Spleen (tissue), 11 donors: ENCODE data around the gene CIDEB. TPM values are rescaled to one million over a fixed set of nuclear protein-coding genes. Genes with fewer than 3 reads are reported as not detected.

Experiments used
- DNase-seq: peaks from one replicate; pipeline ENCODE4 v3.0.0-alpha.2; 2020
- H3K27ac ChIP-seq, 8 donors: fragments of 200-600 bp; sonication (generic) in 7 of 8; 1 replicate in 4 of 8; 2 replicates in 4 of 8; pipeline versions ENCODE4 v1.5.0 to v1.8.0; 2016 to 2021; ENCODE audit warnings: inconsistent platforms in 4 of 8, mild to moderate bottlenecking in 4 of 8, moderate library complexity in 1 of 8
- H3K27me3 ChIP-seq, 7 donors: fragments of 200-600 bp; sonication (generic) in 6 of 7; replicated peaks in 1 of 7; 1 replicate in 4 of 7; 2 replicates in 3 of 7; pipeline versions ENCODE4 v1.5.0 to v1.8.0; 2016 to 2021; ENCODE audit warnings: inconsistent platforms in 3 of 7, mild to moderate bottlenecking in 1 of 7
- H3K36me3 ChIP-seq, 6 donors: fragments of 200-600 bp; sonication (generic) in 5 of 6; 1 replicate in 4 of 6; 2 replicates in 2 of 6; pipeline versions ENCODE4 v1.5.0 to v1.8.0; 2016 to 2021; ENCODE audit warnings: inconsistent platforms in 2 of 6
- H3K4me1 ChIP-seq, 6 donors: fragments of 200-600 bp; sonication (generic) in 5 of 6; 1 replicate in 3 of 6; 2 replicates in 3 of 6; pipeline versions ENCODE4 v1.5.0 to v1.8.0; 2016 to 2021; ENCODE audit warnings: inconsistent platforms in 3 of 6
- H3K4me3 ChIP-seq, 8 donors: fragments of 200-600 bp; sonication (generic) in 7 of 8; 1 replicate in 4 of 8; 2 replicates in 4 of 8; pipeline versions ENCODE4 v1.5.0 to v1.8.0; 2016 to 2021; ENCODE audit warnings: inconsistent platforms in 4 of 8, mild to moderate bottlenecking in 4 of 8, moderate library complexity in 2 of 8
- H3K9me3 ChIP-seq, 8 donors: fragments of 200-600 bp; sonication (generic) in 7 of 8; 1 replicate in 4 of 8; 2 replicates in 4 of 8; pipeline versions ENCODE4 v1.5.0 to v1.8.0; 2016 to 2021; ENCODE audit warnings: inconsistent platforms in 4 of 8
- CTCF ChIP-seq, 11 experiments: fragments of 200-600 bp in 7 of 11; fragments of 450-650 bp in 4 of 11; sonication (generic) in 4 of 11; IDR thresholded peaks in 8 of 11; conservative IDR thresholded peaks in 3 of 11; 1 replicate in 7 of 11; 2 replicates in 4 of 11; pipeline versions ENCODE4 v1.4.0 to v1.8.0; 2016 to 2021; ENCODE audit warnings: antibody characterized with exemption in 11 of 11, inconsistent platforms in 4 of 11, mild to moderate bottlenecking in 1 of 11
- POLR2A ChIP-seq, 3 donors: fragments of 450-650 bp; IDR thresholded peaks; one replicate each; pipeline ENCODE4 v1.5.1; 2017; ENCODE audit warnings: antibody characterized with exemption in 3 of 3, mild to moderate bottlenecking in 1 of 3
- POLR2AphosphoS5 ChIP-seq, 3 donors: sonication (generic); formaldehyde crosslinking; IDR thresholded peaks; one replicate each; pipeline ENCODE4 v1.5.1; 2017; ENCODE audit warnings: antibody characterized with exemption in 3 of 3
- WGBS, 5 donors: extraction: QIAGEN DNeasy Blood & Tissue Kit in 3 of 5; methylation state at CpG; one replicate each; pipeline versions ENCODE4 v1.1.5 to v1.1.7; 2013 to 2018; 5-methylcytosine and 5-hydroxymethylcytosine counted together
- intact Hi-C: fragments of 100-400 bp; cut with DNase I; formaldehyde crosslinking; loops from one replicate; pipeline ENCODE4 v1.15.0; 2023; ENCODE audit warnings: low total_unique reads
- polyA plus RNA-seq, 3 donors: library from polyadenylated mRNA; stranded (reverse); fragments of 200-250 nt; gene quantifications; one replicate each; pipeline ENCODE4 v1.2.1, GENCODE V29; 2013
- total RNA-seq, 7 donors: library from RNA; depleted of rRNA in 3 of 7; stranded (reverse); fragments of >200 nt in 3 of 7; fragmentation: NEBNext Ultra II Directional in 4 of 7; extraction: Animal tissue kit (Norgen Biotek cat#: 25700) in 4 of 7; gene quantifications; one replicate each; pipeline versions ENCODE4 v1.1.0 to v1.2.1, GENCODE V29; 2016 to 2021
- donor health status: healthy with polysubstance abuse.
- donor health status: DM: no; HTN: no; CAD: no; lungs with moderate emphysema.
- donor health status: DM: no; HTN: no; CAD: no.
- donor health status: Bipolar disorder and iron deficiency.
- donor health status: healthy.
- donor health status: DM: no; HTN: no; CAD: no.
- donor health status: DM: yes; HTN: yes; CAD: no.

CIDEB gene
- total and polyA plus RNA-seq, 10 donors: 31.0 to 145 (median 81.6) TPM

DNA sequence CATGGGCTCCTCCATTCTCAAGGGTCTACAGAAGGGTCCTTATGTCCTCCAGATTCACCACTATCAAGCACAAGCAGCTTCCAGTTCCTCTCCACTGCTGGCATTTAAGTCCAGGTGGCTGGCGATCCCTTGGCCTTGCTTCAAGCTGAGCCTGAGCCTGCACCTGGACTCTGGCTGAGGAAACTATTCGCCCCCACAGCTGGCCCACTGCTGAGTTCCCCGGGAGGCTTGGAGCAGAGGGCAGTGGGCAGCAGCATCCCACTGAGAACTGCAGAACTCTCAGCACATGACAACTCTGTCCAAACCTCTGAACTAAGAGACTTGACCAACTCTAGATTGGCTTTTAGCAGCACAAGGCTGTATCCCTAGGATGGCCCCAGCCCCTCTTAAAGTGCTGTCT lies 25.0 kb downstream of the CIDEB start:
- peak; percentile 59 for DNase-seq
- no peaks in the 10 kb centered on the region for H3K36me3 ChIP-seq
- TF ChIP-seq POLR2AphosphoS5 (IDR thresholded peaks at IDR 0.05) (no peak), POLR2A (IDR thresholded peaks at IDR 0.05) (no peak), CTCF (IDR thresholded peaks at IDR 0.05 in 8 of 11, conservative IDR thresholded peaks at IDR 0.05 in 3 of 11) (no peak)
- H3K27me3 ChIP-seq: no peaks in the 10 kb centered on the region
- WGBS, 5 donors: 80 to 89% (median 86%) methylated on average over 1 to 3 of the region's 3 CpGs
- H3K4me1 ChIP-seq: peaks cover 7 to 58% (median 42%) of the 10 kb centered on the region in 6 donors
- intact Hi-C loops: no loop called here
- H3K27ac ChIP-seq: peak overlapping the region in 2 of 8 donors; percentile 64 to 68
- no peaks in the 10 kb centered on the region for H3K9me3 ChIP-seq
- no peak overlapping the region for H3K4me3 ChIP-seq

- no peaks in the 10 kb centered on the region for H3K36me3 ChIP-seq
- TF ChIP-seq CTCF (IDR thresholded peaks at IDR 0.05 in 8 of 11, conservative IDR thresholded peaks at IDR 0.05 in 3 of 11) (no peak), POLR2AphosphoS5 (IDR thresholded peaks at IDR 0.05) (no peak), POLR2A (IDR thresholded peaks at IDR 0.05) (no peak)
- no peak for DNase-seq
- peaks cover 14 to 69% (median 53%) of the 10 kb centered on the region in 6 donors for H3K4me1 ChIP-seq
- peak overlapping the region in 5 of 8 donors; percentile 27 to 68 (median 54) for H3K27ac ChIP-seq
- 78 to 95% (median 87%) methylated on average over 7 of the region's 7 CpGs for WGBS, 5 donors
- H3K4me3 ChIP-seq: no peak overlapping the region
- H3K27me3 ChIP-seq: no peaks in the 10 kb centered on the region
- intact Hi-C loops: no loop called here
- H3K9me3 ChIP-seq: no peaks in the 10 kb centered on the region
Measured at GRCh38 chr14:24281636-24282035, 26.1 kb downstream of the CIDEB start.

DNA sequence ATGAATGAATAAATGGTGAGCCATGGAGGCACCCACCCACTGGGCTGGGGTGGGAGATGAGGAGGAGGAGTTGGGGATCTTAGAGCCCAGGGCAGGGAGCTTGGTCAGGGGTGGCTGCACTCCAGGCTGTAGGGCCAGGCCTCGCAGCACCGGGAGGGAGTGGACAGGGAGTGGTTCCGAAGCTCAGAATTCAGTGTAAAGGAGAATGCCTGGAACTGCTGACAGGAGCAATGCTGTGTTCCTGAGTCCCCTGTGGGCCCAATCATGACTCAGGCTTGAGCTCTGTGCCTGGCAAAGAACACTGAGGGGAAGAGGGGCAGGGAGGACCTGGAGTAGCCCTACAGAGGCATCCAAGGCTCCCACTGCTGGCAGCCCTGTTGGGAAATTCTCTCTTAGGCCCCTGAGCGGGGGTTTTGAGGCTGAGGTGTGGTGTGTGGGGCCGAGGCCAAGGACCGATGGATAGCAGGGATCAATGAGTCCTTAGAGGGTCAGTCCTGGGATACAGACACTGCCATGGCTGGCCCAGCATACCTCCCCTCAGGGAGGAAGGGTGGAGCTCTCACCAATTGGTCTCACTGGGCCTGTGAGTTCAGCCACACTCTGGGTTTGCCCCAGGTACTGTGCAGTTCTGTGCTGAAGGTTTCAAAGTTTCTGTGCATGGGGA lies 26.8 kb downstream of the CIDEB start:
- no peaks in the 10 kb centered on the region for H3K27me3 ChIP-seq
- H3K36me3 ChIP-seq: no peaks in the 10 kb centered on the region
- H3K9me3 ChIP-seq: no peaks in the 10 kb centered on the region
- H3K4me3 ChIP-seq: no peak overlapping the region
- intact Hi-C loops: no loop called here
- H3K4me1 ChIP-seq: peaks cover 14 to 76% (median 57%) of the 10 kb centered on the region in 6 donors
- TF ChIP-seq CTCF (IDR thresholded peaks at IDR 0.05 in 8 of 11, conservative IDR thresholded peaks at IDR 0.05 in 3 of 11) (no peak), POLR2A (IDR thresholded peaks at IDR 0.05) (no peak), POLR2AphosphoS5 (IDR thresholded peaks at IDR 0.05) (no peak)
- WGBS, 5 donors: 93 to 98% (median 94%) methylated on average over 6 of the region's 6 CpGs
- no peak for DNase-seq
- peak overlapping the region in 2 of 8 donors; percentile 68 to 87 for H3K27ac ChIP-seq

GRCh38 chr14:24279301-24280186 lies 28.2 kb downstream of the CIDEB start:
- Histone ChIP-seq H3K9me3 (no peaks in the 10 kb centered on the region), H3K27ac (peak overlapping the region in 7 of 8 donors; percentile 37 to 100 (median 84)), H3K4me3 (peak overlapping the region in 1 of 8 donors; percentile 46), H3K27me3 (no peaks in the 10 kb centered on the region), H3K4me1 (peaks cover 14 to 90% (median 67%) of the 10 kb centered on the region in 6 donors), H3K36me3 (no peaks in the 10 kb centered on the region)
- intact Hi-C loops: no loop called here
- peak in 2 of 3 donors; percentile 30 to 31 for TF ChIP-seq POLR2AphosphoS5 (IDR thresholded peaks at IDR 0.05)
- peak in 7 of 11 experiments; percentile 18 to 52 (median 43) for TF ChIP-seq CTCF (IDR thresholded peaks at IDR 0.05 in 8 of 11, conservative IDR thresholded peaks at IDR 0.05 in 3 of 11)
- TF ChIP-seq POLR2A (IDR thresholded peaks at IDR 0.05): no peak
- WGBS, 5 donors: 52 to 68% (median 56%) methylated on average over 11 of the region's 11 CpGs
- DNase-seq: peak; percentile 83
